Astrocyte (in vitro differentiated cells and primary cell): ENCODE data around the gene CIB2.

Experiments used
- EZH2 ChIP-seq: IDR thresholded peaks from 2 replicates; pipeline ENCODE4 v1.6.1; 2012; ENCODE audit warnings: mild to moderate bottlenecking, low read length, inconsistent platforms; ENCODE audit not compliant: insufficient read depth
- TF ChIP-seq, protein P1 (sequence below): IDR thresholded peaks from 2 replicates; pipeline ENCODE4 v1.5.1; 2011; ENCODE audit warnings: low read depth, mild to moderate bottlenecking, inconsistent platforms, low read length, moderate library complexity; ENCODE audit not compliant: insufficient read depth

GRCh38 chr15:78125267-78125666, 6.0 kb downstream of the CIB2 start:
- TF ChIP-seq, protein P1, sequence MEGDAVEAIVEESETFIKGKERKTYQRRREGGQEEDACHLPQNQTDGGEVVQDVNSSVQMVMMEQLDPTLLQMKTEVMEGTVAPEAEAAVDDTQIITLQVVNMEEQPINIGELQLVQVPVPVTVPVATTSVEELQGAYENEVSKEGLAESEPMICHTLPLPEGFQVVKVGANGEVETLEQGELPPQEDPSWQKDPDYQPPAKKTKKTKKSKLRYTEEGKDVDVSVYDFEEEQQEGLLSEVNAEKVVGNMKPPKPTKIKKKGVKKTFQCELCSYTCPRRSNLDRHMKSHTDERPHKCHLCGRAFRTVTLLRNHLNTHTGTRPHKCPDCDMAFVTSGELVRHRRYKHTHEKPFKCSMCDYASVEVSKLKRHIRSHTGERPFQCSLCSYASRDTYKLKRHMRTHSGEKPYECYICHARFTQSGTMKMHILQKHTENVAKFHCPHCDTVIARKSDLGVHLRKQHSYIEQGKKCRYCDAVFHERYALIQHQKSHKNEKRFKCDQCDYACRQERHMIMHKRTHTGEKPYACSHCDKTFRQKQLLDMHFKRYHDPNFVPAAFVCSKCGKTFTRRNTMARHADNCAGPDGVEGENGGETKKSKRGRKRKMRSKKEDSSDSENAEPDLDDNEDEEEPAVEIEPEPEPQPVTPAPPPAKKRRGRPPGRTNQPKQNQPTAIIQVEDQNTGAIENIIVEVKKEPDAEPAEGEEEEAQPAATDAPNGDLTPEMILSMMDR, result no peak
- no peak for TF ChIP-seq EZH2
